Retinal pigment epithelial cell (primary cell): Measurements from ENCODE around the gene NMNAT1.
A peak's percentile ranks its signal among the peaks of the same experiment; 100 is the strongest.
"Not testable (repeated sequence)": the region's sequence is repeated elsewhere in the genome, so short reads cannot be mapped to it uniquely, and the experiment has no call there.

Experiments used
- DNase-seq: peaks from one replicate; pipeline ENCODE4 v3.0.0-alpha.2; 2010; ENCODE audit warnings: low read depth
- H3K4me3 ChIP-seq: 2 replicates; pipeline ENCODE4 v1.5.1; 2011; ENCODE audit warnings: mild to moderate bottlenecking, low read length, control low read depth, moderate library complexity
- TF ChIP-seq, protein P1 (sequence below): conservative IDR thresholded peaks from 2 replicates; pipeline ENCODE4 v1.5.1; 2011; ENCODE audit warnings: low read depth, low read length, control low read depth, inconsistent platforms

NMNAT1 gene

DNA sequence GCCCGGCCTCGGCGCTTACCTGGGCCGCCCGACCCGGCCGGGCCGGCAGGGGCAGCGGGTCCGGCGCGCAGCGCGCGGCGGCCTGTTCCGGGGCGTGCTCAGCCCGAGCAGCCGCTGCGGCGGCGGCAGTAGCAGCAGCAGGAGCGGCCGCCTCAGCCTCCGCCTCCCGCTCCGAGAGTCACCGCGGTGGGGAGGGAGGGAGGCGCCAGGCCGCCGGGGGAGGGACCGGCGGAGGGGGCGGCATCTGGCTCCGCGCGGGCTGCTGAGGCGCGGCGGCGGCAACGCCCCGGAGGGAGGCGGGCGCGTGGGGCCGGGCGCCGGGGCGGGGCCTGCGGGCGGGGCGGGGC, 33.2 kb upstream of the NMNAT1 start, which contains the start of gene CTNNBIP1:
Gene CTNNBIP1, minus strand, starts transcription at position 194 of the 347 bp plus-strand sequence. CDS start 38,205 bp downstream, outside the sequence.
- no peak for DNase-seq

GRCh38 chr1:9910423-9911178, 32.7 kb upstream of the NMNAT1 start:
- H3K4me3 ChIP-seq = peak overlapping the region; percentile 75
- TF ChIP-seq, protein P1, sequence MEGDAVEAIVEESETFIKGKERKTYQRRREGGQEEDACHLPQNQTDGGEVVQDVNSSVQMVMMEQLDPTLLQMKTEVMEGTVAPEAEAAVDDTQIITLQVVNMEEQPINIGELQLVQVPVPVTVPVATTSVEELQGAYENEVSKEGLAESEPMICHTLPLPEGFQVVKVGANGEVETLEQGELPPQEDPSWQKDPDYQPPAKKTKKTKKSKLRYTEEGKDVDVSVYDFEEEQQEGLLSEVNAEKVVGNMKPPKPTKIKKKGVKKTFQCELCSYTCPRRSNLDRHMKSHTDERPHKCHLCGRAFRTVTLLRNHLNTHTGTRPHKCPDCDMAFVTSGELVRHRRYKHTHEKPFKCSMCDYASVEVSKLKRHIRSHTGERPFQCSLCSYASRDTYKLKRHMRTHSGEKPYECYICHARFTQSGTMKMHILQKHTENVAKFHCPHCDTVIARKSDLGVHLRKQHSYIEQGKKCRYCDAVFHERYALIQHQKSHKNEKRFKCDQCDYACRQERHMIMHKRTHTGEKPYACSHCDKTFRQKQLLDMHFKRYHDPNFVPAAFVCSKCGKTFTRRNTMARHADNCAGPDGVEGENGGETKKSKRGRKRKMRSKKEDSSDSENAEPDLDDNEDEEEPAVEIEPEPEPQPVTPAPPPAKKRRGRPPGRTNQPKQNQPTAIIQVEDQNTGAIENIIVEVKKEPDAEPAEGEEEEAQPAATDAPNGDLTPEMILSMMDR = no peak
- peak; percentile 95 for DNase-seq

More for the DNA sequence above, 33.2 kb upstream of the NMNAT1 start, which contains the start of gene CTNNBIP1:
- H3K4me3 ChIP-seq = peak within 1 kb of the TSS; percentile 75
- TF ChIP-seq, protein P1 = no peak

GRCh38 chr1:9912264-9912936, 30.9 kb upstream of the NMNAT1 start:
- DNase-seq = no peak
- H3K4me3 ChIP-seq = no peak overlapping the region
- TF ChIP-seq, protein P1 = no peak

GRCh38 chr1:9914610-9914937, 28.7 kb upstream of the NMNAT1 start:
- TF ChIP-seq, protein P1 = no peak
- H3K4me3 ChIP-seq = no peak overlapping the region
- DNase-seq = no peak

GRCh38 chr1:9916452-9916851, 26.8 kb upstream of the NMNAT1 start:
- DNase-seq = no peak
- TF ChIP-seq, protein P1 = no peak
- H3K4me3 ChIP-seq = no peak overlapping the region

DNA sequence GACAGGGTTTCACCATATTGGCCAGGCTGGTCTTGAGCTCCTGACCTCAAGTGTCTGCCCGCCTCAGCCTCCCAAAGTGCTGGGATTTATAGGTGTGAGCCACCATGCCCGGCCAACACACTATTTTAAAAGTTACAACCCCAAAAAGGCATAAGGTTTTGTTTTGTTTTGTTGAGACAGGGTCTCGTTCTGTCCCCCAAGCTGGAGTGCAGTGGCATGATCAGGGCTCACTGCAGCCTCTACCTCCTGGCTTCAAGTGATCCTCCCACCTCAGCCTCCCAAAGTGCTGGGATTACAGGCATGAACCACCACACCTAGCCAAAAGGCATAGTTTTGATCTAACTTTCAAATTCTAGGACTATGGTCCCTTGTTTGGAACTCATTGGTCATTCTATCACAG, 25.8 kb upstream of the NMNAT1 start:
- DNase-seq, H3K4me3 ChIP-seq: not testable (repeated sequence)

DNA sequence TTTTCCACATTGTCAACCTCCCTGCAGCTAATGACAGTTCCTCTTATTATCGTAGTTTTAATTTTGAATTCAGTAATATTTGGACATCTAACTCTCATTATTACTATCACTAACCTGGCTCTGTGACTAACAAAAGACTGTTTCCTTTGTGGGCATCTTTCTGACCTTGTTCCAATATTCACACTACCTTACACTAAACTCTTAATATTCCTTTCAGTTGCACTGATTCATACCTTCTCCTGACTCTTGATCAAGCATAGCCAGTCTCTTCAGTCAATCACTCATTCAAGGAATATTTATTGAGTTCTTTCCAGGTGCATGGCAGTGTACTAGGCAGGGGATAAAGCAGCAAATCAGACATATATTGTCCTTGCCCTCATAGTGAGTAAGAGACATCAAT, 25.4 kb upstream of the NMNAT1 start:
- TF ChIP-seq, protein P1 = no peak
- DNase-seq = no peak
- no peak overlapping the region for H3K4me3 ChIP-seq
